Measurements from ENCODE around the gene LNX1.

The LNX1 gene

DNA sequence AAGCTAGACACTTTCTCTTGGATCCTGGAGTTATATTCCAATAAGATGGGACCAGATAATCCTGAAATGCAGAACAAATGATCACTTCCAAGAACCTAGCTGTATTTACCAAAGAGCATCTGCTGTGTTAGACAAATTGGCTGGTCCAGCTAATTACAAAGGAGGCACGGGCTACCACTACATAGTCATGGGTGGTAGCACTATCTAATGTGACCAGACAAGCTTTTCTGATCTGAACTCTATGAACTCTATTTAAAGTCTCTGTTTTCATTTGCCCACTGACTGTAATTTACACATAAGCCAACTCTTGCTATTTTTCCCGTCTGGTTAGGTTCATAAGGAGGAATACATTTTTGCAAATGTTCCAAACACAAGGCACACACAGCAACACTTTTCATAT, 34.6 kb downstream of the LNX1 start:
- TF ChIP-seq FOXM1 (IDR thresholded peaks at IDR 0.05; ENCODE audit: borderline replicate concordance, low read depth) = no peak
- TF ChIP-seq CEBPB (IDR thresholded peaks at IDR 0.05) = no peak
- no peak for TF ChIP-seq CREB1 (IDR thresholded peaks at IDR 0.05; ENCODE audit: low read depth)
- TF ChIP-seq TEAD4 (IDR thresholded peaks at IDR 0.05) = no peak
- TF ChIP-seq REST (IDR thresholded peaks at IDR 0.05; ENCODE audit: low read depth) = no peak
- TF ChIP-seq RAD21 (IDR thresholded peaks at IDR 0.05; ENCODE audit: low read depth) = no peak
- TF ChIP-seq TAF1 (IDR thresholded peaks at IDR 0.05; ENCODE audit: low read depth) = no peak
- TF ChIP-seq EGR1 (IDR thresholded peaks at IDR 0.05) = no peak
- TF ChIP-seq MAX (IDR thresholded peaks at IDR 0.05) = no peak

DNA sequence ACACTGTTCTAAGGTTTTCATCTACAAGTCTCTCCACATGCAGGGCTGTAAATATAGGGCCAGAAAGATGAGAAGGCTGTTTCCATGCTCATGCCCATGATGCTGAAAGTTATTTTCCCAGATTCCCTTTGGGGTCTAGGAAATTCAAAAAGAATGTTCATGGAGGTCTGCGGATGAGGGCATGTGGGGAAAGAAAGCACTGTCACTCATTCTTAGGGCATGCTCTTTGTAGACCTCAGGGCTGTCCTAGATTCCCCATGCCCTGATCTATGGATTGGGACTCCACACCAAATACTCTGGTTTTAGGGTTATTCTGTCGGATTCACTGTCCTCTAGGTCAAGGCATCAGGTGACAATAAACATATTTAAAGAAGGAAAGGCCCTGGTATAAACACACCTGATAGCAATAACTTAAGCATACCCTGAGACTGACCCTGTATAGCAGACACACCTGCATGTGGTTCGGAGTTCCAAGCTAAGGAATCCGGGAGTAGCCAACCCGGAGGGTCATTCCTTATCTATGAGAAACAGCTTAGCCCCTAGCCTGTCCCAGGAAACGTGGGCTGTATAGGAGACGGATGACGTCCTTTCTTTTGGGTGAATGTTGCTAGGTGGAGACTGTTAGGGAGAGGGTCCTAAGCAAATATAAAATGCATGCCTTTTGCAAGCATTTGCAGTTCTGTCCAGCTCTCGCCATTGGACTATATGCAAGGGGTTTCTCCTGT, 37.6 kb downstream of the LNX1 start:
- TF ChIP-seq TCF12 (IDR thresholded peaks at IDR 0.05; ENCODE audit: low read depth) = no peak
- TF ChIP-seq TEAD4 (IDR thresholded peaks at IDR 0.05) = no peak
- no peak for TF ChIP-seq RAD21 (IDR thresholded peaks at IDR 0.05; ENCODE audit: low read depth)
- no peak for TF ChIP-seq MAX (IDR thresholded peaks at IDR 0.05)
- TF ChIP-seq, protein P1, sequence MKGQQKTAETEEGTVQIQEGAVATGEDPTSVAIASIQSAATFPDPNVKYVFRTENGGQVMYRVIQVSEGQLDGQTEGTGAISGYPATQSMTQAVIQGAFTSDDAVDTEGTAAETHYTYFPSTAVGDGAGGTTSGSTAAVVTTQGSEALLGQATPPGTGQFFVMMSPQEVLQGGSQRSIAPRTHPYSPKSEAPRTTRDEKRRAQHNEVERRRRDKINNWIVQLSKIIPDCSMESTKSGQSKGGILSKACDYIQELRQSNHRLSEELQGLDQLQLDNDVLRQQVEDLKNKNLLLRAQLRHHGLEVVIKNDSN (IDR thresholded peaks at IDR 0.05) = no peak
- TF ChIP-seq CEBPB (IDR thresholded peaks at IDR 0.05) = no peak
- TF ChIP-seq REST (IDR thresholded peaks at IDR 0.05; ENCODE audit: low read depth) = no peak
- TF ChIP-seq ZBTB7A (IDR thresholded peaks at IDR 0.05; ENCODE audit: low read depth) = no peak
- TF ChIP-seq CREB1 (IDR thresholded peaks at IDR 0.05; ENCODE audit: low read depth) = no peak
- no peak for TF ChIP-seq NFIC (IDR thresholded peaks at IDR 0.05)
- no peak for TF ChIP-seq EP300 (IDR thresholded peaks at IDR 0.05; ENCODE audit: borderline replicate concordance)

DNA sequence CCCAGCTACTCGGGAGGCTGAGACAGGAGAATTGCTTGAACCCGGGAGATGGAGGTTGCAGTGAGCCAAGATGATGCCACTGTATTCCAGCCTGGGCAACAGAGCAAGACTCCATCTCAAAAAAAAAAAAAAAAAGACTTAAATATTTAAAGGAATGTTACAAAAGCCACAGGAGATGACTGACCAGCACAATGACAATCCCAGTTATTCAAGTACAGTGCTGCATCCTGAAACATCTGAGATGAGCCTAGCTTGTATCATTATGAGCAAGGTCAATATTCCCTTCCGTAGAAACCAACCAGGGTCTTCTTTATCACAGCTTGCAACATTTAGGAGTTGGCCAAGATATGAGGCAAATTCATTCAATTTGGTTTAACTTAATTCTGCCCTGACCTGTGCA, 38.6 kb downstream of the LNX1 start:
- TF ChIP-seq RAD21 (IDR thresholded peaks at IDR 0.05; ENCODE audit: low read depth) = no peak
- TF ChIP-seq EGR1 (IDR thresholded peaks at IDR 0.05) = no peak
- TF ChIP-seq TEAD4 (IDR thresholded peaks at IDR 0.05) = no peak
- no peak for TF ChIP-seq EP300 (IDR thresholded peaks at IDR 0.05; ENCODE audit: borderline replicate concordance)
- TF ChIP-seq, protein P1 (IDR thresholded peaks at IDR 0.05) = no peak
- TF ChIP-seq NFIC (IDR thresholded peaks at IDR 0.05) = no peak
- no peak for TF ChIP-seq TCF12 (IDR thresholded peaks at IDR 0.05; ENCODE audit: low read depth)
- no peak for TF ChIP-seq MAX (IDR thresholded peaks at IDR 0.05)

GRCh38 chr4:53551958-53552357, 39.3 kb downstream of the LNX1 start:
- no peak for TF ChIP-seq NFIC (IDR thresholded peaks at IDR 0.05)
- TF ChIP-seq FOXM1 (IDR thresholded peaks at IDR 0.05; ENCODE audit: borderline replicate concordance, low read depth) = no peak
- TF ChIP-seq RAD21 (IDR thresholded peaks at IDR 0.05; ENCODE audit: low read depth) = no peak
- no peak for TF ChIP-seq CREB1 (IDR thresholded peaks at IDR 0.05; ENCODE audit: low read depth)
- no peak for TF ChIP-seq TAF1 (IDR thresholded peaks at IDR 0.05; ENCODE audit: low read depth)
- no peak for TF ChIP-seq EP300 (IDR thresholded peaks at IDR 0.05; ENCODE audit: borderline replicate concordance)
- no peak for TF ChIP-seq TCF12 (IDR thresholded peaks at IDR 0.05; ENCODE audit: low read depth)
- TF ChIP-seq CEBPB (IDR thresholded peaks at IDR 0.05) = no peak
- TF ChIP-seq, protein P1 (IDR thresholded peaks at IDR 0.05) = no peak
- TF ChIP-seq TEAD4 (IDR thresholded peaks at IDR 0.05) = no peak
- TF ChIP-seq ZBTB7A (IDR thresholded peaks at IDR 0.05; ENCODE audit: low read depth) = no peak
- no peak for TF ChIP-seq EGR1 (IDR thresholded peaks at IDR 0.05)
- no peak for TF ChIP-seq MAX (IDR thresholded peaks at IDR 0.05)
- no peak for TF ChIP-seq YY1 (IDR thresholded peaks at IDR 0.05; ENCODE audit: low read depth)
- no peak for TF ChIP-seq REST (IDR thresholded peaks at IDR 0.05; ENCODE audit: low read depth)

Data from Ishikawa (cell line).